ENCODE data around the gene ZFHX3. TPM values are rescaled to one million over a fixed set of nuclear protein-coding genes. Genes with fewer than 3 reads are reported as not detected.

The ZFHX3 gene
- total RNA-seq, 1 experiment from 2014 or later: 1.5 TPM

DNA sequence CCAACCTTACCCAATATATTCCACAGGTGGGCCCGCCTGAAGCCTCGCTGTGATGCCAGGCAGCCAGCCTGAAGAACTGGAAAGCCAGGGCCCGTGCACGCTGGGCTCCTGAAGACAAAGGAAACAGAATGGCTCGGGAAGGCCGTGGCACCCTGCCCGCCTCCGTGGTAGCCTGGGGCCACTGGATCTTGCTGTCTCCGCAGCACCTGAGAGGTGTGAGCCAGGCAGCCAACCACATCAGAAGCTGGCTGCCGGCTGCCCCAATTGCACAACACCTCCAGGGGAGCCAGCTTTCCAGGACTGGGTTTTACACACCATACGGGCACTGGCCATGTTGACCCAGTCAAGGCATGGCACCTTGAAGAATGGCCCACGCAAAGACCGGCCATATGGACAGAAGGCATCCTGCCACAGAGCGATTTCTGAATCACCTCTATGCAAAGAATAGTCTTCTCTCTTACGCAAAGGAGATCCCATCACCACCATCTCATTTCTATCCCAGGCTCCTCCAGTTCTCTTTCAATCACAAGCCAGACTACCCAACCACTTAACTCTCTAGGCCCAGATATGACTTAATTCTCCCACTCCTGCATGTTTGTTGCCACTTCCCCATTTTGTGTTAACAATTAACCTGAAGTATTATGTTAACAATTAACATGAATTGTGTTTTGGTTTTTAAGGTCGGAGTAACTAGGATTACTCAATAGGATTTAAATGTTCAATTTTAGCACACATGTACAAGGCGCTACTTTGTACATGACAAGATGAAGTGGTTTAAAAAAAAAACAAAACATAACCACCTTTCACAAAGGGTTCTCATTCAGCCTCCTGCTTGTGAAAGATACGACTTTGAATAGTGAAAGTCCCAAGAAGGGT is 32.1 kb downstream of the ZFHX3 start:
- no peak overlapping the region for H2BK15ac ChIP-seq (ENCODE audit: low read depth, low read length)
- H2BK5ac ChIP-seq (ENCODE audit: insufficient read length, low read length): no peak overlapping the region
- H3K18ac ChIP-seq (ENCODE audit: insufficient read length, low read depth, low read length): no peak overlapping the region
- no peak overlapping the region for H2AFZ ChIP-seq (ENCODE audit: low read length)
- H2BK120ac ChIP-seq (ENCODE audit: low read depth, low read length, poor library complexity, severe bottlenecking): no peak overlapping the region
- Mint-ChIP-seq H3K9me3 (no peaks in the 10 kb centered on the region), H3K27ac (no peak overlapping the region), H3K4me3 (no peak overlapping the region), H3K4me1 (peaks cover 3 to 13% of the 10 kb centered on the region in 2 experiments), H3K36me3 (ENCODE audit: insufficient read depth in 1 of 3, low read depth in 3 of 3) (no peaks in the 10 kb centered on the region), H3K27me3 (ENCODE audit: low read depth) (peaks cover 36% of the 10 kb centered on the region)
- H2BK20ac ChIP-seq (ENCODE audit: low read depth, low read length, poor library complexity, severe bottlenecking): no peak overlapping the region
- no peaks in the 10 kb centered on the region; the same call in 1 of the 2 replicates for H3K4me1 ChIP-seq (ENCODE audit: insufficient read depth, low read length)
- no peak overlapping the region for H3T11ph ChIP-seq (ENCODE audit: low read length)
- TF ChIP-seq, protein P1, sequence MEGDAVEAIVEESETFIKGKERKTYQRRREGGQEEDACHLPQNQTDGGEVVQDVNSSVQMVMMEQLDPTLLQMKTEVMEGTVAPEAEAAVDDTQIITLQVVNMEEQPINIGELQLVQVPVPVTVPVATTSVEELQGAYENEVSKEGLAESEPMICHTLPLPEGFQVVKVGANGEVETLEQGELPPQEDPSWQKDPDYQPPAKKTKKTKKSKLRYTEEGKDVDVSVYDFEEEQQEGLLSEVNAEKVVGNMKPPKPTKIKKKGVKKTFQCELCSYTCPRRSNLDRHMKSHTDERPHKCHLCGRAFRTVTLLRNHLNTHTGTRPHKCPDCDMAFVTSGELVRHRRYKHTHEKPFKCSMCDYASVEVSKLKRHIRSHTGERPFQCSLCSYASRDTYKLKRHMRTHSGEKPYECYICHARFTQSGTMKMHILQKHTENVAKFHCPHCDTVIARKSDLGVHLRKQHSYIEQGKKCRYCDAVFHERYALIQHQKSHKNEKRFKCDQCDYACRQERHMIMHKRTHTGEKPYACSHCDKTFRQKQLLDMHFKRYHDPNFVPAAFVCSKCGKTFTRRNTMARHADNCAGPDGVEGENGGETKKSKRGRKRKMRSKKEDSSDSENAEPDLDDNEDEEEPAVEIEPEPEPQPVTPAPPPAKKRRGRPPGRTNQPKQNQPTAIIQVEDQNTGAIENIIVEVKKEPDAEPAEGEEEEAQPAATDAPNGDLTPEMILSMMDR (conservative IDR thresholded peaks at IDR 0.05): no peak
- no peak overlapping the region for H2AK5ac ChIP-seq (ENCODE audit: insufficient read length, low read length)
- WGBS (ENCODE audit: extremely low coverage, insufficient read length, low lambda C conversion rate): no CpG with 5 or more reads among the region's 18 CpGs
- H3K56ac ChIP-seq (ENCODE audit: insufficient read length, low read depth, low read length): no peak overlapping the region
- no peaks in the 10 kb centered on the region for H3K79me1 ChIP-seq (ENCODE audit: insufficient read depth, low read depth, low read length, poor library complexity, severe bottlenecking)
- H3K27ac ChIP-seq (ENCODE audit: insufficient read length, low read depth, low read length): no peak overlapping the region
- no peak overlapping the region for H2BK12ac ChIP-seq (ENCODE audit: insufficient read length, low read depth, low read length)
- no peak overlapping the region for H4K5ac ChIP-seq (ENCODE audit: insufficient read length, low read depth, low read length)
- H3K23ac ChIP-seq (ENCODE audit: insufficient read length, low read depth, low read length): no peak overlapping the region
- H3K9ac ChIP-seq (ENCODE audit: extremely low read depth, insufficient read length, low read length): no peak overlapping the region
- H3K4me2 ChIP-seq (ENCODE audit: insufficient read depth, insufficient read length, low read length): no peak overlapping the region
- H4K20me1 ChIP-seq (ENCODE audit: control insufficient read depth, insufficient read depth, insufficient read length): no peaks in the 10 kb centered on the region
- no peaks in the 10 kb centered on the region for H3K9me3 ChIP-seq (ENCODE audit: control insufficient read depth, low read depth, low read length)
- no peak overlapping the region for H4K8ac ChIP-seq (replicated peaks; ENCODE audit: insufficient read length, low read depth, low read length)
- H3K79me2 ChIP-seq (ENCODE audit: insufficient read depth, low read length): no peaks in the 10 kb centered on the region
- no peaks in the 10 kb centered on the region for H3K23me2 ChIP-seq (ENCODE audit: insufficient read length, low read depth, low read length, poor library complexity, severe bottlenecking)
- H4K91ac ChIP-seq (ENCODE audit: insufficient read length, low read depth, low read length): no peak overlapping the region
- no peak overlapping the region for H3K4ac ChIP-seq (ENCODE audit: low read depth, low read length)
- H3K14ac ChIP-seq (ENCODE audit: insufficient read depth, low read length): no peak overlapping the region
- DNase-seq: no peak
- no peaks in the 10 kb centered on the region for H3K27me3 ChIP-seq (ENCODE audit: insufficient read depth, low read length)

All from H9 (cell line).